ENCODE measurements around the gene ELF2. TPM values are rescaled to one million over a fixed set of nuclear protein-coding genes. Genes with fewer than 3 reads are reported as not detected.
A peak's percentile ranks its signal among the peaks of the same experiment; 100 is the strongest.

ELF2 gene
- total and polyA plus RNA-seq, 11 donors, result 10.3 to 44.2 (median 34.0) TPM

DNA sequence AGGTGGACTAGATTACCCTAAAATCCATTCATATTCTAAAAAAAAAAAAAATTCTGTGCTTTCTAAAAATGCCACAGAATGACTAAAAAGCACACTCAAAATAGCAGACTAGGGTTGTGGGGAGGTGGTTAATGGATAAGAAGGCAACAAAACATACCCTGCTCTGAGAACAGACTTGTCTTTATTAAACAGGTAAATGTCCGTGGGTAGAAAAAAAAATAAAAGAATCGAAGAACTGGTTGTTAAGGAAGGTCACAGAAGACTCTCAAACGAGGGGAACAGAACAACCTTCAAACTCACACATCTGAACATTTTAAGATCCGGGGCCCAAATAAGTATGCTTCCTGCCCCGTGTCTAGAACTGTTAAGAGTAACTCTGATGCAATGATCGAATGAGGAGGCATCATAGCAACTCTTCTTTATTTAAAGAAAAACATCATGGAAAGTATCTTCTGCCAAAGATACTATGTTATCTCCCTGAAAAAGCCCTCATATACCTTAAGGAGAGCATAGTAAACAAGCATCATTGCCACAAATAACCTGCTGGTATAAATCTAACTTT is 68.4 kb downstream of the ELF2 start:
- no peak for TF ChIP-seq POLR2A (IDR thresholded peaks at IDR 0.05)
- intact Hi-C loops (cut with DNase I), result loop anchor here in 1 of 10 donors (10.0 kb wide), 1 partner anchor 176 kb away; the partner anchor contains the start of gene MGARP
- H3K4me1 ChIP-seq, result peaks cover 0 to 9% (median 0%) of the 10 kb centered on the region in 12 donors
- peaks cover 0 to 14% (median 3%) of the 10 kb centered on the region in 9 donors for H3K36me3 ChIP-seq
- no peak overlapping the region for H3K27ac ChIP-seq
- no peak for DNase-seq
- no peak overlapping the region for H3K4me3 ChIP-seq
- no peaks in the 10 kb centered on the region for H3K9me3 ChIP-seq
- no peaks in the 10 kb centered on the region for H3K27me3 ChIP-seq
- no peak for ATAC-seq
- WGBS, 4 donors, result 78 to 89% (median 84%) methylated on average over 6 of the region's 6 CpGs

DNA sequence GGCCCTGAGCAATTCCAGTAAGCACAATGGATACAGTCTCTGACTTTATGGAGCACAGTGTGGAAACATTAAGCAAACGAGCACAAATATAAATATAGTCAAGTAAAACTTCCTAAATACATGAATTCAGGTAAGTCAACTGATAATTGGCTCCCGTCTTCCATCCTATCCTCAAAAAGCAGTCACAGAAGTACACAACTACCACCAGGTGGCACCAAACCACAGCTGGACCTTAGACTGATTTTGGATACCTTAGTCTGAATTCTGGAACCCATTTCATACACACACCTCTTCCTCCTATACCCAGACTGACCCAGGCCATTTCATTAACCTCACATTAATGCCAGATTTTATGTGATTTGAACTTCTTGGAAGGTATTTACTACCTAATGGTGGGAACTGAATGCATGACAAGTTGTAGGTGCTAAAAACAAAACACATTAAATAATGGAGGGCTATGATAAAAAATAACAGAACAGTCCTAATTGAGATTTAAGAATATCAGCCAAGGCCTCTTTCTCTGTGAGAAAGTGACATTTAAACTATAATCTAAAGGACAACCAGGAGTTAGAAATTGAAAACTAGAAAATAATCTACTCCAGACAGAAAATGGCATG is 77.5 kb downstream of the ELF2 start:
- Histone ChIP-seq H3K9me3 (no peaks in the 10 kb centered on the region), H3K27ac (no peak overlapping the region), H3K4me3 (no peak overlapping the region), H3K27me3 (no peaks in the 10 kb centered on the region), H3K4me1 (peaks cover 0 to 5% (median 0%) of the 10 kb centered on the region in 12 donors), H3K36me3 (peaks cover 0 to 11% (median 0%) of the 10 kb centered on the region in 9 donors)
- peak in 4 of 5 donors; percentile 60 to 73 (median 69) for DNase-seq
- intact Hi-C loops (cut with DNase I), result loop anchor here in 9 of 10 donors (1.0 to 5.0 kb wide), 10 partner anchors 68 to 198 kb away; partner anchors contain the start of gene ELF2 (in 4 of the 9)
- WGBS, 4 donors, result 6 to 13% (median 10%) methylated on average over 2 of the region's 2 CpGs
- TF ChIP-seq POLR2A (IDR thresholded peaks at IDR 0.05), result no peak
- TF ChIP-seq, protein P1, sequence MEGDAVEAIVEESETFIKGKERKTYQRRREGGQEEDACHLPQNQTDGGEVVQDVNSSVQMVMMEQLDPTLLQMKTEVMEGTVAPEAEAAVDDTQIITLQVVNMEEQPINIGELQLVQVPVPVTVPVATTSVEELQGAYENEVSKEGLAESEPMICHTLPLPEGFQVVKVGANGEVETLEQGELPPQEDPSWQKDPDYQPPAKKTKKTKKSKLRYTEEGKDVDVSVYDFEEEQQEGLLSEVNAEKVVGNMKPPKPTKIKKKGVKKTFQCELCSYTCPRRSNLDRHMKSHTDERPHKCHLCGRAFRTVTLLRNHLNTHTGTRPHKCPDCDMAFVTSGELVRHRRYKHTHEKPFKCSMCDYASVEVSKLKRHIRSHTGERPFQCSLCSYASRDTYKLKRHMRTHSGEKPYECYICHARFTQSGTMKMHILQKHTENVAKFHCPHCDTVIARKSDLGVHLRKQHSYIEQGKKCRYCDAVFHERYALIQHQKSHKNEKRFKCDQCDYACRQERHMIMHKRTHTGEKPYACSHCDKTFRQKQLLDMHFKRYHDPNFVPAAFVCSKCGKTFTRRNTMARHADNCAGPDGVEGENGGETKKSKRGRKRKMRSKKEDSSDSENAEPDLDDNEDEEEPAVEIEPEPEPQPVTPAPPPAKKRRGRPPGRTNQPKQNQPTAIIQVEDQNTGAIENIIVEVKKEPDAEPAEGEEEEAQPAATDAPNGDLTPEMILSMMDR (IDR thresholded peaks at IDR 0.05), result peak; percentile 77 to 93 (median 84)
- ATAC-seq, result peak in 3 of 4 donors; percentile 71 to 86 (median 77)

DNA sequence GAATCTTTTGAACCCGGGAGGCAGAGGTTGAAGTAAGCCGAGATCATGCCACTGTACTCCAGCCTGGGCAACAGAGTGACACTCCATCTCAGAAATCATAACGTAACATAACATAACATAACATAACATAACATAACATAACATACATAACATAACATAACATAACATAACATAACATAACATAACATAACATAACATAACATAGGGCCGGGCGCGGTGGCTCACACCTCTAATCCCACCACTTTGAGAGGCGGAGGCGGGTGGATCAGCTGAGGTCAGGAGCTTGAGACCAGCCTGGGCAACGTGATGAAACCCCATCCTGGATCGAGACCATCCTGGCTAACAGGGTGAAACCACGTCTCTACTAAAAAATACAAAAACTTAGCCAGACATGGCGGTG is 84.7 kb downstream of the ELF2 start:
- Histone ChIP-seq H3K36me3 (peaks cover 0 to 11% (median 4%) of the 10 kb centered on the region in 9 donors), H3K4me3 (no peak overlapping the region), H3K27ac (no peak overlapping the region), H3K4me1 (no peaks in the 10 kb centered on the region), H3K27me3 (no peaks in the 10 kb centered on the region), H3K9me3 (no peaks in the 10 kb centered on the region)
- ATAC-seq (no peak), DNase-seq (no peak)
- 81 to 87% (median 86%) methylated on average over 11 to 12 of the region's 12 CpGs for WGBS, 4 donors
- TF ChIP-seq POLR2A (IDR thresholded peaks at IDR 0.05), result no peak
- TF ChIP-seq, protein P1 (IDR thresholded peaks at IDR 0.05), result no peak
- intact Hi-C loops (cut with DNase I), result no loop called here

DNA sequence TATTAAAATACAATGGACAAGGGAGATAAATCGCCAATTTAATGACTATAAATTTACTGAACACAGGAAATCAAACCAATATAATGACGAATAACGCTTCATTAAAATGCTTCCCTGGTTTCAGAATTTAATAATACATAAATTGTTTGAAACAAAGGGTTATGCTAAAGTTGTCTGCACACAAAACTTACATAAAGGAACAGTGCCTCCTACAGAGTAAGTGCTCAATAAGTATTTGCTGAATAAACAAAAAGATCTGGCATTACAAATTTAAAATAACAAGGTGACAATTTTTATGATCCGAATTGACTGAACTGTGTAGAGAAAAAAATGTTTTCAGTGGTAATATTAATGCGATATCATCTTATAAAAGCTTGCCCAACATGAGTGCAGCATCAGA is 91.9 kb downstream of the ELF2 start:
- WGBS, 4 donors, result 51 to 57% (median 53%) methylated on average over 5 of the region's 5 CpGs
- H3K4me3 ChIP-seq, result peak overlapping the region in 11 of 12 donors; percentile 72 to 94 (median 82)
- intact Hi-C loops (cut with DNase I), result loop anchor here in 4 of 10 donors (2.0 to 10.0 kb wide), 3 partner anchors 50 to 216 kb away; partner anchors contain the start of gene NAA15 (in 1 of the 4)
- DNase-seq (no peak), ATAC-seq (no peak)
- no peaks in the 10 kb centered on the region for H3K27me3 ChIP-seq
- H3K36me3 ChIP-seq, result peaks cover 0 to 2% (median 0%) of the 10 kb centered on the region in 9 donors
- H3K4me1 ChIP-seq, result peaks cover 0 to 35% (median 24%) of the 10 kb centered on the region in 12 donors
- peak overlapping the region; percentile 80 to 97 (median 94) for H3K27ac ChIP-seq
- no peaks in the 10 kb centered on the region for H3K9me3 ChIP-seq
- TF ChIP-seq, protein P1 (IDR thresholded peaks at IDR 0.05), result peak in 4 of 12 donors; percentile 11 to 42 (median 20)
- no peak for TF ChIP-seq POLR2A (IDR thresholded peaks at IDR 0.05)

Data from heart left ventricle (tissue), 16 donors.